NCI-H2107 treated with DMSO at 0.1 percent for 48 hours (cell line): ENCODE measurements around the gene VANGL1.
A peak's percentile ranks its signal among the peaks of the same experiment; 100 is the strongest.

ENCODE experiments used
- DNase-seq: peaks from one replicate; lab custom pipeline; 2025; ENCODE audit not compliant: unreplicated experiment; lab: John Stamatoyannopoulos, UW

Gene VANGL1

DNA sequence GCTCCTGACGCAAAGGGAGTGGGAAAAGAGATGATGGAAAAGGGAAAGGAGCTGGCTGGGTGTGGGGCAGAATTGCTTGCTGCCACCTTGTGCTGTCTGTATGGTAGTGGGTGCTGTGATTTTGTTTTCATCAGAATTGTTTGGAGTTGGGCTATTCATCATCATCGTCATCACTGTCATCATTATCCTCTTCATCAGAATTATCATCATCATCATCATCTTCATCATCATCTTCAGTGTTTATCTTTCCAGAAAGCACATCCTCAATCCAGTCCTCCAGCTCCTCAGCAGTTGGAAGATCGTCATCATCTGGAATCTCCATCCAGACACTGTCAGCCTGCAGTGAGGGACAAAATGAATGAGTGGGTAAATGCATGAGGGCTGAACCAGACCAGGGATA is 59.3 kb downstream of the VANGL1 start:
- no peak for DNase-seq

DNA sequence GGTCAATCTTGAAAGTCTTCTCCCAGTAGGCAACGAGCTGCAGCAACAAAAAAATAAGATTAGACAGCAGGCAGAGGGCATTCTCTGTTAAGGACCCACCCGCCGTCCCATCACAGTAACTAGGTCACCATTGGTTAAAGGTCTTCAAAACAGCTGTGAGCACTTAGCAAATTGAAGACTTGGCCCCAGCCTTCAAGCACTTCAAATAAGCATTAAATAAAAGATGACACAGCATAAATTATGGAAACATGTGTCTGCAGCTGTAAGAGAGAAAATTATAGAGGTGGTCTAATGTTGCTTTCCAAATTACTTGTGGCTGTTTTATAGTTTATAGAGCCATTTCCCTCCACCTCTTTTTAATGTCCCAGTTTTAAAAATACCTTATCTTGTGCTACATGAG is 61.2 kb downstream of the VANGL1 start:
- no peak for DNase-seq

DNA sequence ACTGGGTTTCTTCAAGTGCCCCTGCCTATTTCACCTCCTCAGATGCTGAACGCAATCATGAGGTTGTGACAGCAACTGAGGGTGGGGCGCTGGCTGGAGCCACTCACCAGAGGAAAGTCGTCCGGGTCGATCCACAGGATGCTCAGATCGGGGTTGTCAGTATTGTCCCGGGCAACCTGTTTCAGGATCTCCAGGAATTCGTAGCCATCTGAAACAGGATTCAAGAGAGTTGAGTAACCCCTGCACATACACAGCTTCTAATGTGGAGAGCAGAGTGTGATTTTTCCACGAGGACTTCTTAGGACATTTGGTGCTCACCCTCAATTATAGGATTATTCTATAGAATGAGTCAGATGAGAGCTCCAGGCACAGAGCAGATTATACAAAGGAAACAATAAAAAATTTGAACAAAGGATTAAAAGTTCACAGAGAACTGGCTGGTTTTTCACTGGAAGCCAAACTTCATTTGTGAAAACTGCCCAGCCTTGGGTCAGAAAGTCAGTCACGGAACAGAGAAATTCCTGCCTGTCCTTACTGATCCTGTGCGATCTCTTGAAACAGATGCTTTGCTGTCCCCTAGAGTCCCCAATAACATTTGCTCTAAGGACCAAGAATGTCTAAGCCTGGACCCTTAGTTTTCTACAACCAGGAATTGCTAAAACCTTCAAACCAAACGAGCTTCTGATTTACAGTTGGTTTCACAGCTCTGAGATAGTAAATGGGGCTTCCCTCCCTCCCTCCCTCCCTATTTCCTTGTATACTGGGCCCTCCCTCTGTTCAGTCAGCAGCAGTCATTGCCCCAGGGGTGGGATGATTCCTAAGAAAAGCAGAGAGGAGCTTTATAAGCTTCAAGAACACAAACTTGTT is 63.5 kb downstream of the VANGL1 start:
- no peak for DNase-seq

DNA sequence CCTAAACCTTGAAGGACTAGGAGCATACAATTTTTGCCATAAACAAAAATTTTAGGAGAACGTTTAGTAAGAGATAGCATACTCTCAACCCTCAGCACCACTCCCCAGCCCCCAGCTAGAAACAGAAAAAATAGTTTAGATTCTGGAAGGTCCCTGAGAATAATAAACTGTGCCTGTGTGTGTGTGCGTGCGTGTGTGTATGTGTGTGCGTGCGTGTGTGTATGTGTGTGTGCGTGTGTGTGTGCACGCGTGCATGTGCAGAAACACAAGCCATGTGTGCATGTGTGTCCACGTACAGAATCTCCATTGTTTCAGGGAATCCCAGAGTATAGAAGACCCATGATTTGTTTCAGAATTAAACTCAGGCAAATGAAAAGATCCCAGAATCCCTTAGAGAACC is 64.2 kb downstream of the VANGL1 start:
- DNase-seq, result no peak

DNA sequence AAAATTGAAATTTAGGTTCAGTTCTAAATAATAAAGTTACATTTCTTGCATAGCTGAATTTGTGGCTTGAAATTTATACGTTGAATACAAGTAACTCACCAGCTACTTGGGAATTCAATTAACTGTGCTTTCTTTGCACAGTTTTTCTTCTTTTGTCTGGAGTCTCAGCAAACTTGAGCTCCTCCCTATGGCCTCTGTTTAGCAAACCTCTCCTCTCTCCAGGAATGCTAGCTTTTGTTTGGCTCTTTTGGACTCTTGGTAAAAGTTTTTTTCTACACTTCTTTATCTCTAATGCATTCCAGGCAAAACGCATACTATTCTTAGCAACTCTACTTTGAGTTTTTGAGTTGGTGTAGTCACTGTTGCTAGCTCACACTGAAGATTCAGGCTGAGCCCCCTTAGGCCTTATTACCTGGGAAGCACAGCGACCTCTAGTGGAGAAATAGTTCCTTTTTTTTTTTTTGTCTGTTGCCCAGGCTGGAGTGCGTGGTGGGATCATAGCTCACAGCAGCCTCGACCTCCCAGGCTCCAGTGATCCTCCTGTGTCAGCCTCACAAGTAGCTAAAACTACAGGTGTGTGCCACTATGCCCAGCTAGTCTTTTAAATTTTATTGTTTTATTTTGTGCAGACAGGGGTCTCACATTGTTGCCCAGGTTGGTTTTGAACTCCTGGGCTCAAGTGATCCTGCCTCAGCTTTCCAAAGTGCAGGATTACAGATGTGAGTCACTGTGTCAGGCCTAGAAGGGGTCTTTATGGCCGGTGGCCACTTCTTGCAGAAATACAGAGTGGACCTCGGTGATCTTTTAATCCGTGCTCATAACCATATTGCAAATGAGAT is 65.0 kb downstream of the VANGL1 start:
- DNase-seq, result peak; percentile 56

DNA sequence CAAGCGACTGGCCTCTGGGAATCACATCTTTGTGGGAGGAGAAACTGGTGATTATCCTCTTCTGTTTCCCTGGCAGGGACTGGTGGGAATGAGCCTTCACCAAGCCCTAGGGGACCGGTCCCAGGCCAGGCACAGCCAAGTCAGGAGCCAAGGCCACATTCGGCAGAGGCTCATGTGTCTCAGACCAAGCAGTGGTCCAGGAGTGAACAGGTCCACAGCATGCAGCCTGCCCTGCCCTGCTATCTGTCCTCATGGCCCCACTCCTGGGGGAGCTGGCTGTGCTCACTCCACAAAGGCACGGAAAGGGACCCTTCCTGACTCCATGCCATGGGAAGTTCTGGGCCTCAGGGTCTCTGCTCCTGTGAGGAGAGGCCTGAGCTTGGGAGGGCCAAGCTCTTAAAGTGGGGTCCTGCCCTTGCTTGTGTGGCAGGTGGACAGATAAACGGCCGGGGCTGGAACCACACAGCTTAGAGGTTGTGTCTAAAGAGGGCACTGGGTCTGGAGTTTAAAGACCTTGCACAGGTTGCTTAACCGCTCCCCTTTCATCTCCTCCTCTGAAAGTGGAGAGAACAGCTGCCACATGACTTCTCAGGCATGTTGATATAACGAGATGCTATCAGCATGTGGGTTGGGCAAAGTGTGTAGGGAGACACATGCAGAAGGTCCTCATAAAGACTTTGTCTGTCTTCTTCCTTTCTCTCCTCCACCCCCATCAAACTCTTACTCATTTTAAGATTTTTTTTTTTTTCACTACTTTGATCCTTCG is 69.3 kb downstream of the VANGL1 start:
- no peak for DNase-seq

DNA sequence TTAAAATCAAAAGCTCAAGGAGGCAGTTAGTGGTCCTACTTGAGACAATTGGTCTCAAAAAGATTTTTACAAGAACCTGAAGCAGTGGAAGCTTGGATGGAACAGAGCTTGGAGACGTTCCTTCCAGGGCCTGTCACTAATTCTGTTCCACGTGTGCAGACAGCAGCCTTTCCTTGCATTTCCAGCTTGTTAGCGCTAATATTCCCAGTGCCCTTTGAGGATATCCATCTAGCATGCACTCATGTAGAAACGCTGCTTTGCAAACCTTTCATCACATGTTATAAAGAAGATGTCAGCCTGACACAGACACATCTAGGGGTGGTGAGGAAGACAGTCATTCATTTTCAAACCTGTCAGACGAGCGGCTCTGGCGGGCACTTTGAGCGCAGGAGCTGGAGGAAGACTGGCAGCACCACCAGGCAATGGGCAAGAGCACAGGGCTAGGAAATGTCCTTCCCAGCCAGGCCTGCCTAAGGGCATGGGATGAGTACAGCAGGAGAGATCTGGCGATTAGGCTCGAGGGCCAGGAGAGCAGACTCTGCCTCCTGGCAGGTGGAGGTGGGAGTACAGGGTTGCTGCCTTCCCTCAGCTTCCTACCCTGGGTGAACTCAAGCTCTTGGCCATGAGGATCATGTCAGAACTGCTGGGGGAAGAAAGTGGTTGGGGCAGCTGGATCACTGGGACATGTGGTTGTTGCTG is 71.3 kb downstream of the VANGL1 start:
- DNase-seq, result no peak

DNA sequence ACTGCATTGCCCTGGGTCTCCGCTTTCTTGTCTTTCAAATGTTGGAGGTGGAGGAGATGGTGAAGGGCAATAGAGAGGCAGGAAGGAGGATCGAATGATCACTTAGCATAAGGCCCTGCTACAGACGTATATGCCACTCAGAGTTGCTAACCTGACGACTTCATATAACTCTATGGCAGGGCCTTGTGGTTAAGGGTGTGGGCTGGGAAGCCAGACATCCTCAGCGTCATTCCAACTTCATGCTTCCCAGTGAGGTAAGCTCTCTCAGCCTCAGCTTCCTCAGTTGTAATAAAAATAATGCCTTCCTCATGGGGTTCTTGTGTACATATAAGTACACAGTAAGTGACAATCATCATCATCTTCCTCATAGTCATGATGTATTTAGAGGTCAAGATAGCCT is 72.1 kb downstream of the VANGL1 start:
- DNase-seq, result no peak

DNA sequence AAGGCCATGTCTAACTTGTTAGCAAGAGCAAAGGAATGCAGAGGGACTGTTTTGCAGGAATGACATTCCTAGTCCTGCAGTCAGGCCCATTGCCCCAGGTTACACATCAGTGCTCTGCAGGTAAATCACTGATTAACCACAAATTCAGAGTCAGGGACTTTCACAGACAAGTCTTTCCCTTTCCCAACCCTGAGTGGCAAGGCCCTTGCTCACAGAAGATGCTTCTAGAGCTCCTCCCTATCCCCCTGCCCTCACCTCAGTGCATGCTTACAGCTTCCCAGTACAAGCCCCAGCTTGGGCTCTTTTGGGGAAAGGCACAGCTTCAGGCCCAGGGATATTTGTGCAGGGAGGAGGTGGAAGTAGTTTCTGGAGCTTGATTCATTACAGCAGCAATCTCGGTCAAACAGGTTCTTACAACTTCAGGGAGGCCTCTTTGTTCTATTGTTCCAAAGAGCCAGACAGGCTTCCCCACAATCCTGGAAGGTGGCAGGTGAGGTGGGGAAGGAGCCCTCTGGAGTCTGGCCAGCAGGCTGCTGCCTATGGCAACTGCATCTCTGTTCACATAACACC is 72.9 kb downstream of the VANGL1 start:
- peak; percentile 72 for DNase-seq

DNA sequence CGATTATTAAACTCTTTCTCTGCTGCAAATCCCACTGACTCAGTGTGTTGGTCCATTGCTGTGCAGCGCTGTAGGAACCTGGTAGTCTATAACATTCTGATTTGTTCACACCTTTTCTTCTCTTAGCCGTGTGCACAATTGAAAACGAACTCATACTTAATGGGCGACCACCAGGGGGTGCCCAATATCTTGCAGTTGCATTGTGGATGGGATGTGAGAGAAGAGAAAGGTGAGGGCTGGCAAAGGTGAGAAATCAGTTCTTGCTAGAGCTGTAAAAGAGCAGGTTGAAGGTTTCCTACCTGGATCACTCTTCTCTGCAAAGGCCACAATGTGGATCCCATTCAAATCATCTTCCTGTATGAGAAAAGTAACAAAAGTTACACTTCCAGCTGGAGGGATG is 75.8 kb downstream of the VANGL1 start:
- no peak for DNase-seq

DNA sequence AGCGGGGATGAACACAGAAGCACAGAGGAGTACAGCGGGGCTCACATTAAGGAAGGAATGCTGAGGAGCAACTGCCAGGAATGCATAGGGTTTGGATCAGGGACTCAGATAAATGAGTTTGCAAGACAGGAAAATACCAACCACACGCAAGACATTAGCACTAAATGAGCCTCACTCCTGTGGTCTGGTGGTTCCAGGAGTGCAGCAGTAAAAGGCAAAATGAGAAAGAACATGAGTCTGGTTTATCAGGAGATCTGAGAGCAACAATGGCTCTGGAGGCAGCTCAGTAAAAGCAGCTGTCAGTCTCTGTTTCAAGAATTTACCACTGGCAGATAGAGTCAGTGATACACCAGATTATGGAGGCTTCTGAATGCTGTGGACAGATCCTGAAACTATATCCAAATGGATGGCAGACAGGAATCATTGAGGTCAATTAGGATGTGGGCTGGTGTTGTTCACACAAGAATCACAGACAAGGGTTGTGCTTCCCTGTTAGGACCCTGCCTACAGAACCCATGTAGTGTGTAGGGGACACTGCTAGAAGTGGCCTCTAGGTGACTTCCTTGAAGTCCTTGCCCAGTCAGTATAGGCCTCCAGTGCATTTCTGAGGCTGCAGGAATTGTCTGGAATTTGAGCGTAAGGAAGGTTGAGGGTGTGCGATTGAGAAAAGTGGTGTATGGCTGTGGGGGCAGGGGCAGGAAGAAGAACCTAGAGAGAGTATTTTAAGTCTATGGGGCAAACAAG is 76.4 kb downstream of the VANGL1 start:
- no peak for DNase-seq

DNA sequence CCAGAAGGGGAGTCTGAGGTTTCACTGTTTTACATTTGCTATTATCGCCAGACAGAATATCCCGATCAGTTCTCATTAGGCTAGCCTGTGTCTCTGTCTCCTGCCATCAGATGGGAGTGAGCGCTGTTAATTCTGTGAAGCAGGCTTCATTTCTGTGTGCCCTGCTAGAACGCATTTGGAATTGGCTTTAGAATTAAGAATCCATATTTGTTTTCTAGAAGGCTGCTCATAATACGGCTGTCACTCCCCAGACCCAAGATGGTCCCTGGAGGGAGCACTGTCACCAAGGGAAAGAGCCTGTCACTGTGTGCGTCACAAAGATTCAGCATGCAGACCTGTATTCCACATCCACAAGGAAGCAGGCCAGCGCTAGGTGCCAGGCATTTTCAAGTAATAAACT is 77.5 kb downstream of the VANGL1 start:
- DNase-seq, result no peak

DNA sequence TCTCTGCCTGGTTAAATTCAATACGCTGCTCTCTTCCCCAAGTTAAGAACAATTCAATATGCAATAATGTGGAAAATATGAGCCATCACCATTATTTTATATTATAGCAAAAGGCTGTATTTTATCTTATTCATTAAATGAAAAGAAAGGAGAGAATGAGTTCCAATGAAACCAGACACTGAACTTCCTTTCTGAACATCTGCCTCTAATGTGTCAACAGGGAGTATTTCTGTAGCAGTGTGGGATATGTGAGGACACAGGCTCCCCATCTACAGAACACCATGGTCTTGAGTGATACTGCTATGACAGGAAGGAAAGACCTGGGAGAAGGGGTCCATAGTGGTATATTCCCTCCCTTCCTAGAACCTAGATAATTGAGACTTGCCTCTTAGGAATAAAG is 80.5 kb downstream of the VANGL1 start:
- no peak for DNase-seq

DNA sequence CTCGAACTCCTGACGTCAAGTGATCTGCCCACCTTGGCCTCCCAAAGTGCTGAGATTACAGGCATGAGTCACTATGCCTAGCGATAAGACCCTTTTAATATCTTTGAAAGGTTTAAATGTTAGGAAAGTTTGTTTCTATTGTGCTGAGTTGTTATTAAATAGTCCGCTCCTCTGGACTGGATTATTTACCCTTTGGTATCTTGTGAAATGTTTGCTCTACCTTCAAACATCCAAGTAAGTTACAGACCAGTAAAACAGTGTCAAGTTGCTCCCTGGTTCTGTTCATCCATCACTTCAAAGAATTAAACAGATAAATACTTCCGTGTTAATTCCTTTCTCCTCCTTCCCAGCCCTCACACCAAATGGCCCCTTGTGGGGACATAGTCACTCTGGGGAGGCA is 82.0 kb downstream of the VANGL1 start:
- DNase-seq, result no peak

DNA sequence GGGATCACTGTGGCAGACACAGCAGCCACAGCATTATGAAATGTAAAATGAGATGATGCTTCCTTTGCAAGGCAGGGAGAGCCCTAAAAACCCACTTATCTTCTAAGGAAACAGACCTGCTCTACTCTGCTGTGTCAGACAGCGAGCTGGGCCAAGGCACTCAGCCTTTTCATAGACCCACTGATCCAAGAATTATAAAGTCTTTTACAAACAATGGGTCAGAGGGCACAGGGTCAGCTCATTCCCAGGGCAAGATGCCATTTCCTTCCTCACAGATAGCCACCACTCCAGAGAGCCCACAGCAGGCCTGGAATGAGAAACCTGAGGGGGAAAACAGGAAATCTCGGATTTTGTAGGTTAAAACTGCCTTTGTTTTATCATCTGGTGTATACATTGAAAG is 83.8 kb downstream of the VANGL1 start:
- no peak for DNase-seq

DNA sequence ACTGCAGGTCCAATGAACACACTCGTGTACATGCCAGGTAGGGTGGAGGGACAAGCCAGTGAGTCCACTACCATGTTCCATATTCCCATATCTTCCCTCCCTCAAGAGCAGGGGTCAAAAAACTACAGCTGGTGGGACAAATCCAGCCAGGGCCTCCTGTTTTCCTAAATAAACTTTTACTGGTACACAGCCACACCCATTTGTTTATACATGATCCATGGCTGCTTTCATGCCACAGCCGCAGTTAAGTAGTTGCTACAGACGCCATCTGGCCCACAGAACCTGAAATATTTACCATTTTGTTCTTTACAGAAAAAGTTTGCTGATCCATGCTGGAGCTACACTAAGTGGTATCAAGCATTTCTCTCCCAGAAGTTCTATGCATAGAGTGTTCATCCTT is 84.4 kb downstream of the VANGL1 start:
- no peak for DNase-seq

DNA sequence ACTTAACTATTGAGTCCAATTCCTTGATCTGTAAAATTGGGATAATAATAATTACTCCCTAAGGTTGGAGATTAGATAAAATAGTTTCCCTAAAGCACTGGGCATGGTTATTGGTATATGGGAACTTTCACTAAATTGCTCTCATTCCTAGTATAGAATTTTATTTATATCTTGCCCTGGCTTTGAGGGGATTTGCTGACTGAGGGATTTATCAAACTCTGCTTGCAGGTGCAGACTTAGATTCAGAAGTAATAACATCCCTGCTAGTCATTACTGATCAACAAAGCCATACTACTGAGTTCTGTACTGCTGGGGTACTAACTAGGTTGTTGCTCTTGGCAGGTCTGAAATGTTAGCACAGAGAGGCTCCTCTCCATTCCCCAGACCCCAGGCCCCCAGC is 84.8 kb downstream of the VANGL1 start:
- no peak for DNase-seq

DNA sequence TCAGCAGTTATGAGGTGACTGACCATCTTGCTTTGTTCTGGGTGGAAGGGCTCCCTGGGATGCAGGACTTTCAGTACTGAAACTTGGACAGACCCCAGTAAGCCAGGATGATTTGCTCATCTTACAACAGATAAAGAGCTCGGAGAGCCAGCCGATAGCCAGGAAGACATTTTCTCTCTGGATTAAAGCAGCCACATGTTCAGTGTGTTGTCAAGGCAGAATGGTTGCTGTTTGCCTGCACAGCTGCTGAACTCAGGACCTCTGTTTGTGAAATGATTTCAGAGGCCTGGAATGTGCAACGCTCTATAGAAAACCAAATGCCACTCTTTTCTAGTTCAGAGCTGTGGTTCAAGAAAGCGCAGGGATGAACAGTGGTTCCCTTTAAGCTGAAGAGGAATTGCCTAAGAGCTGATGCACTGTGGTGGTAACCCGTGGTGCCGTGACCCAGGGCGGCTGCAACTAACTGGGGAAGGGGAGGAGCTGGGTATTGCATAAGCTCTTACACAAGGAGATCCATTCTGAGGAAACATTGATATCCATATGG is 86.0 kb downstream of the VANGL1 start:
- DNase-seq, result no peak

DNA sequence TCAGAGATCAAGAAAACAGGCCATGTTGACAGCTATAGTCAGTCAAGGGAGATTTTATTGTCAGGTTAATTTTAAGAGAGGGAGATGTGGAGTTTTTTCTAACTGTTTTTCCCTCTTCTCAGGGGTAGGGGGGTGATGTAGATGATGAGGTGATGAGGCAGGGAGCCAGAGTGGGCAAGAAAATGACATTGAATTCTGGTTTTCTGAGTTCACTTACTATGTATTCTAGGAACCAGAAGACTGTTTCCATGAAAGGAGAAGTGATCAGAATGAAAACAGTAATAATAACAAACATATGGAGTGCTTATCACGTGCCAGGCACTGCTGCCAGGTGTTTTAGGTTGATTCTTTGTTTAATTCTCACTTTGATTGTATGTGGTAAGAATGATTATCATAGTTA is 86.6 kb downstream of the VANGL1 start:
- no peak for DNase-seq

DNA sequence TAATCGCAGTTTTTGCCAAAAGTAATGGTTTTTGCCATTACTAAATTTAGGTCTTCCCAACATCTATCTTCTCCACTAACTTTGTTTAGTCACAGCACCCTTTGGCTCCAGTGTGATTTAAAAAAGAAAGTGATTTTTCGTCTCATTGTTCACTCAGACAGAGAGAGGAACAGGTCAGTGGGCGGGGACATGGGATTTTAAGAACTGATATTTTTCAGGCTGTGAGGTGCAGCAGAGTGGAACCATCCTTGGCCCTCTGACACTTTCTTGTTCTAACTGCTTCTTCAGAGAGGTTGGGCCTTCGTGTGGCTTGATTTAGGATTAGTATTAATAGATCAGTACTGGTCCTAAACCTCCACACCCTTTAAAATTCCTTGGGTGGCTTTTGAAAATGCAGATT is 88.0 kb downstream of the VANGL1 start:
- no peak for DNase-seq
